ENCODE data around the gene SYT11. TPM values are rescaled to one million over a fixed set of nuclear protein-coding genes. Genes with fewer than 3 reads are reported as not detected.

Gene SYT11
- total RNA-seq, 1 donor: 47.5 TPM

- no peak for DNase-seq (ENCODE audit: low read depth)
- no peak for TF ChIP-seq CTCF (IDR thresholded peaks at IDR 0.05; ENCODE audit: insufficient read depth, low read depth, low read length)
- H3K4me3 ChIP-seq (ENCODE audit: low read depth, low read length): peak overlapping the region; percentile 48
These were observed 1.7 kb downstream of the SYT11 start for GRCh38 chr1:155860970-155861510.

- no peak for DNase-seq (ENCODE audit: low read depth)
- no peak for TF ChIP-seq CTCF (IDR thresholded peaks at IDR 0.05; ENCODE audit: insufficient read depth, low read depth, low read length)
- no peak overlapping the region for H3K4me3 ChIP-seq (ENCODE audit: low read depth, low read length)
These were observed 2.5 kb downstream of the SYT11 start for GRCh38 chr1:155861896-155862295.

GRCh38 chr1:155864393-155864792 lies 5.0 kb downstream of the SYT11 start:
- TF ChIP-seq CTCF (IDR thresholded peaks at IDR 0.05; ENCODE audit: insufficient read depth, low read depth, low read length): no peak
- DNase-seq (ENCODE audit: low read depth): no peak
- H3K4me3 ChIP-seq (ENCODE audit: low read depth, low read length): no peak overlapping the region

GRCh38 chr1:155867766-155868165 lies 8.4 kb downstream of the SYT11 start:
- DNase-seq (ENCODE audit: low read depth): no peak
- H3K4me3 ChIP-seq (ENCODE audit: low read depth, low read length): no peak overlapping the region
- TF ChIP-seq CTCF (IDR thresholded peaks at IDR 0.05; ENCODE audit: insufficient read depth, low read depth, low read length): no peak

- no peak for DNase-seq (ENCODE audit: low read depth)
- no peak for TF ChIP-seq CTCF (IDR thresholded peaks at IDR 0.05; ENCODE audit: insufficient read depth, low read depth, low read length)
- H3K4me3 ChIP-seq (ENCODE audit: low read depth, low read length): no peak overlapping the region
These were observed 12.0 kb downstream of the SYT11 start for GRCh38 chr1:155871390-155871789.

- no peak for DNase-seq (ENCODE audit: low read depth)
- H3K4me3 ChIP-seq (ENCODE audit: low read depth, low read length): no peak overlapping the region
- no peak for TF ChIP-seq CTCF (IDR thresholded peaks at IDR 0.05; ENCODE audit: insufficient read depth, low read depth, low read length)
These were observed 13.2 kb downstream of the SYT11 start for GRCh38 chr1:155872527-155872926.

- TF ChIP-seq CTCF (IDR thresholded peaks at IDR 0.05; ENCODE audit: insufficient read depth, low read depth, low read length): no peak
- DNase-seq (ENCODE audit: low read depth): peak; percentile 42
- no peak overlapping the region for H3K4me3 ChIP-seq (ENCODE audit: low read depth, low read length)
These were observed 14.5 kb downstream of the SYT11 start for GRCh38 chr1:155873860-155874259.

All from fibroblast of villous mesenchyme (primary cell).